ENCODE results near the gene ZC3H12D. TPM values are rescaled to one million over a fixed set of nuclear protein-coding genes. Genes with fewer than 3 reads are reported as not detected.

The ZC3H12D gene
- total and polyA plus RNA-seq, 2 of the 8 experiments (the other 6 are each of a cell fraction or from before 2014, with no cell fraction given) = 0.05 to 0.07 TPM

DNA sequence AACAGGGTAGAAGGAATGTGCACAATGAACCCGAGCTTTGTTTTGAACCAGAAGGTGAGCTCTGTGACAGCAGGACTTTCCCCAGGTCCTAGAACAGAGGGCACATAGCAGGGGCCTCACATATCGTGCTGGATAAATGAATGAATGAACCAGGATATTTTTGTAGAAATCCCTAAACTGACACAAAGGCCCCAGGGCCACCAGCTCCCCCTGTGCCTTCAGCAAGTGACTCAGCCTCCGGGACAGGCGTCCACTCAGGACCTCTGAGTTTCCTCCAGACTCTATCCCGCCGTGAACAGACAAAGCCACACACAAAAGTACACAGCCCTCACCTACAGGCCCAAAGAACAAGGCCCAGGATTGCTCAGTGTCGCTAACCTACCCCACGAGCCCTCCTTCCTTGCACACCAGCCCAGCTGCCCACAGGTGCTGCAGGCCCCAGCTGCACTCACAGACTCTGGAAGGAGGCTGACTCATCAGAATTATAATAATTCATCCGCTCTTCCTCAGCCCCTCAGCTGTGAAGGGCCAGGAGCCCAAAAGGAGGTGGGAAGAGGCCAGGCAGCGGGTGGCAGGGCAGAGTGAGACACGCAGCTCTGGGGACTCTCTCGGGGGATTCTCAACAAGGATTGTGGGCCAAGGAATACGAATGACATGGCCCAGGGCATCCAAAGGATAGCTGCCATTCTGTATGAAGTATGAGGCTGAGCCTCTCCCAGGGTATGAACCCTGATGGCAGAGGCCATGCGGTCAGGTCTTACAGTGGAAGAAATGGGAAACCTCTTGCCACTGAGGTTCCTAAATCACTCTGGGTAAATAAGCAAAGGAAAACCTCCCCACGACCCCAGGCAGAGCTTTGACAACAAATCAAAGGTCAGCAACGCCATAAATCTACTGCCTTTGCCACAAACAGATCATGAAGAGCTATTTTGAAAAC lies 43.8 kb downstream of the ZC3H12D start (continued):
- TF ChIP-seq CHD7 (IDR thresholded peaks at IDR 0.05; ENCODE audit: insufficient replicate concordance, low read length) (no peak), SUZ12 (IDR thresholded peaks at IDR 0.05; ENCODE audit: low read length) (no peak), CBX8 (IDR thresholded peaks at IDR 0.05; ENCODE audit: borderline replicate concordance, low read depth, low read length) (no peak), BRCA1 (IDR thresholded peaks at IDR 0.05; ENCODE audit: low read depth, low read length) (no peak), FOSL1 (IDR thresholded peaks at IDR 0.05; ENCODE audit: insufficient read depth, low read depth, low read length) (no peak), BACH1 (IDR thresholded peaks at IDR 0.05; ENCODE audit: low read length) (no peak)
- TF ChIP-seq, protein P1, sequence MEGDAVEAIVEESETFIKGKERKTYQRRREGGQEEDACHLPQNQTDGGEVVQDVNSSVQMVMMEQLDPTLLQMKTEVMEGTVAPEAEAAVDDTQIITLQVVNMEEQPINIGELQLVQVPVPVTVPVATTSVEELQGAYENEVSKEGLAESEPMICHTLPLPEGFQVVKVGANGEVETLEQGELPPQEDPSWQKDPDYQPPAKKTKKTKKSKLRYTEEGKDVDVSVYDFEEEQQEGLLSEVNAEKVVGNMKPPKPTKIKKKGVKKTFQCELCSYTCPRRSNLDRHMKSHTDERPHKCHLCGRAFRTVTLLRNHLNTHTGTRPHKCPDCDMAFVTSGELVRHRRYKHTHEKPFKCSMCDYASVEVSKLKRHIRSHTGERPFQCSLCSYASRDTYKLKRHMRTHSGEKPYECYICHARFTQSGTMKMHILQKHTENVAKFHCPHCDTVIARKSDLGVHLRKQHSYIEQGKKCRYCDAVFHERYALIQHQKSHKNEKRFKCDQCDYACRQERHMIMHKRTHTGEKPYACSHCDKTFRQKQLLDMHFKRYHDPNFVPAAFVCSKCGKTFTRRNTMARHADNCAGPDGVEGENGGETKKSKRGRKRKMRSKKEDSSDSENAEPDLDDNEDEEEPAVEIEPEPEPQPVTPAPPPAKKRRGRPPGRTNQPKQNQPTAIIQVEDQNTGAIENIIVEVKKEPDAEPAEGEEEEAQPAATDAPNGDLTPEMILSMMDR (IDR thresholded peaks at IDR 0.05; ENCODE audit: control extremely low read depth in 1 of 3, insufficient read depth in 1 of 3, low read depth in 1 of 3, low read length in 3 of 3) = no peak
